Fibroblast of lung (primary cell): ENCODE results near the gene LAMTOR4.

Experiments used
- CTCF ChIP-seq, 2 donors: IDR thresholded peaks in 1 of 2; conservative IDR thresholded peaks in 1 of 2; 1 replicate in 1 of 2; 2 replicates in 1 of 2; pipeline ENCODE4 v1.5.1; 2011 to 2012; ENCODE audit warnings: low read length in 2 of 2, control low read depth in 1 of 2, inconsistent platforms in 1 of 2, low read depth in 1 of 2, mild to moderate bottlenecking in 1 of 2
- EZH2 ChIP-seq: IDR thresholded peaks from 2 replicates; pipeline ENCODE4 v1.5.1; 2012; ENCODE audit warnings: low read length, control low read depth, mild to moderate bottlenecking; ENCODE audit errors: missing control alignments

- TF ChIP-seq CTCF (conservative IDR thresholded peaks at IDR 0.05 in 1 of 2, IDR thresholded peaks at IDR 0.05 in 1 of 2; ENCODE audit: low read depth in 1 of 2, low read length in 2 of 2): no peak
- no peak for TF ChIP-seq EZH2
Observed at GRCh38 chr7:100198266-100198665, 49.5 kb downstream of the LAMTOR4 start.
